MCF 10A (cell line): ENCODE measurements around the gene IL13RA1. TPM values are rescaled to one million over a fixed set of nuclear protein-coding genes. Genes with fewer than 3 reads are reported as not detected.

Experiments used
- BruUV-seq: library from RNA; stranded (reverse); fragments of 400-500 nt; replicated peaks from 2 replicates; lab custom pipeline; 2021; lab: Mats Ljungman, UMichigan
- CTCF ChIA-PET: fragments of 300-600 bp; sonication (Branson Sonifier 250); formaldehyde crosslinking; extraction: SDS; loops from one replicate; lab custom pipeline; 2021; ENCODE audit warnings: antibody characterized with exemption, inconsistent platforms; lab: Yijun Ruan, JAX
- POLR2A ChIA-PET: fragments of 300-600, 350-650 bp; sonication (Branson Sonifier 250); formaldehyde crosslinking; extraction: SDS; loops from one replicate; lab custom pipeline; 2020; ENCODE audit warnings: antibody characterized with exemption, inconsistent platforms; lab: Yijun Ruan, JAX
- DNase-seq: peaks from one replicate; pipeline ENCODE4 v3.0.0-alpha.2; 2018; ENCODE audit not compliant: unreplicated experiment
- H3K27ac Mint-ChIP-seq: one replicate; pipeline ENCODE4 v1.8.0; 2022; ENCODE audit warnings: mild to moderate bottlenecking, low read depth, mixed read lengths; ENCODE audit not compliant: unreplicated experiment
- H3K27me3 Mint-ChIP-seq: one replicate; pipeline ENCODE4 v1.8.0; 2022; ENCODE audit warnings: mixed read lengths; ENCODE audit not compliant: insufficient read depth, unreplicated experiment
- H3K36me3 Mint-ChIP-seq: one replicate; pipeline ENCODE4 v1.8.0; 2022; ENCODE audit warnings: mild to moderate bottlenecking, moderate library complexity, mixed read lengths; ENCODE audit not compliant: insufficient read depth, unreplicated experiment
- H3K4me1 Mint-ChIP-seq: one replicate; pipeline ENCODE4 v1.8.0; 2022; ENCODE audit warnings: mixed read lengths; ENCODE audit not compliant: insufficient read depth, unreplicated experiment
- H3K4me3 Mint-ChIP-seq: one replicate; pipeline ENCODE4 v1.8.0; 2022; ENCODE audit warnings: mild to moderate bottlenecking, moderate library complexity, mixed read lengths; ENCODE audit not compliant: unreplicated experiment
- H3K9me3 Mint-ChIP-seq: one replicate; pipeline ENCODE4 v1.8.0; 2022; ENCODE audit warnings: mixed read lengths; ENCODE audit not compliant: unreplicated experiment
- CTCF ChIP-seq: fragments of 200-600 bp; IDR thresholded peaks from one replicate; pipeline ENCODE4 v1.8.0; 2022; ENCODE audit warnings: antibody characterized with exemption, mild to moderate bottlenecking; ENCODE audit not compliant: unreplicated experiment
- intact Hi-C: fragments of 100-400 bp; cut with micrococcal nuclease; formaldehyde crosslinking; loops from 2 replicates; pipeline ENCODE4 v1.14.1; 2022
- total RNA-seq: library from RNA; stranded (reverse); gene quantifications from 2 replicates; pipeline ENCODE4 v1.2.3, GENCODE V29; 2022

IL13RA1 gene
- total RNA-seq, 1 experiment from 2014 or later, result 27.4 TPM

GRCh38 chrX:118745570-118745969, 18.2 kb downstream of the IL13RA1 start:
- Mint-ChIP-seq H3K36me3 (peaks cover 6% of the 10 kb centered on the region), H3K27me3 (peaks cover 24% of the 10 kb centered on the region), H3K27ac (no peak overlapping the region), H3K4me1 (no peaks in the 10 kb centered on the region), H3K4me3 (no peak overlapping the region), H3K9me3 (no peaks in the 10 kb centered on the region)
- no peak for TF ChIP-seq CTCF
- ChIA-PET POLR2A (interaction anchor here (0.9 to 1.3 kb wide), 2 partner anchors 15 to 17 kb away, joined by 5 to 7 read pairs; partner anchors contain the start of gene IL13RA1), CTCF (interaction anchor here (0.5 to 1.3 kb wide), 6 partner anchors 11 to 122 kb away, joined by 3 to 5 read pairs (median 3); no protein-coding TSS in a partner anchor)
- intact Hi-C loops, result no loop called here
- BruUV-seq, result no TSS peak
- no peak for DNase-seq

GRCh38 chrX:118751950-118752783, 24.8 kb downstream of the IL13RA1 start:
- H3K27me3 Mint-ChIP-seq, result peaks cover 37% of the 10 kb centered on the region
- TF ChIP-seq CTCF, result no peak
- DNase-seq, result peak; percentile 36
- H3K27ac Mint-ChIP-seq, result no peak overlapping the region
- H3K4me1 Mint-ChIP-seq, result peaks cover 19% of the 10 kb centered on the region
- ChIA-PET POLR2A (no interaction called here), CTCF (interaction anchor here (1.5 kb wide), 1 partner anchor 150 kb away, joined by 5 read pairs; no protein-coding TSS in a partner anchor)
- no peaks in the 10 kb centered on the region for H3K9me3 Mint-ChIP-seq
- intact Hi-C loops, result no loop called here
- no TSS peak for BruUV-seq
- H3K4me3 Mint-ChIP-seq, result no peak overlapping the region
- H3K36me3 Mint-ChIP-seq, result no peaks in the 10 kb centered on the region

- H3K4me1 Mint-ChIP-seq, result peaks cover 19% of the 10 kb centered on the region
- intact Hi-C loops, result no loop called here
These were observed 28.2 kb downstream of the IL13RA1 start for GRCh38 chrX:118755633-118756032.

More at GRCh38 chrX:118755633-118756032, 28.2 kb downstream of the IL13RA1 start:
- POLR2A ChIA-PET, result interaction anchor here (0.7 to 1.1 kb wide), 2 partner anchors 9 to 28 kb away, joined by 3 to 4 read pairs; no protein-coding TSS in a partner anchor
- Mint-ChIP-seq H3K36me3 (peaks cover 16% of the 10 kb centered on the region), H3K9me3 (no peaks in the 10 kb centered on the region), H3K27me3 (peaks cover 39% of the 10 kb centered on the region), H3K27ac (no peak overlapping the region), H3K4me3 (no peak overlapping the region)
- no peak for TF ChIP-seq CTCF
- DNase-seq, result peak; percentile 6
- CTCF ChIA-PET, result interaction anchor here (0.6 to 0.7 kb wide), 4 partner anchors 47 to 153 kb away, joined by 3 to 4 read pairs (median 3); no protein-coding TSS in a partner anchor
- BruUV-seq, result no TSS peak
